GM19043 (cell line): ENCODE measurements around the gene NAV2.

Experiments used
- ATAC-seq: cut with Tn5 transposase; IDR thresholded peaks from one replicate; pipeline ENCODE4 v1.9.1; 2021; ENCODE audit warnings: low read depth; ENCODE audit not compliant: unreplicated experiment

The NAV2 gene

DNA sequence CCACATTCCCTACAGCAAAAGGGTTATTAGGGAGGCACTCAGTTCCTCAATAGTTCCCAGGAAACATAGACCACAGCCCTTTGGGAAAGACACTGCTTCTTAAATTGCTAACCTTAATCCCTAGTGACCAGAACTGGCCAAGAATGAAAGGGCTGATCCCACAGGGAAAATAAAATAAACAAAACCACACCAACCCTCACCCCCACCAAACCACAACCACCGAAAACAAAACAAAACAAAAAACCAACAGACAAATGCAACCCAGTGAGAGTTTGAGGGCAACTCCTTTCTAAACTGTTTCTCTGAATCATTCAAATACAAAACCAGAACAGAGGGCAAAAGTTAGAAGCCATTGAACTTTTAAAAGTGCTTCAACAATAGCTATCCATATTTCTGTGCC is 57.2 kb downstream of the NAV2 start:
- ATAC-seq, result no peak

DNA sequence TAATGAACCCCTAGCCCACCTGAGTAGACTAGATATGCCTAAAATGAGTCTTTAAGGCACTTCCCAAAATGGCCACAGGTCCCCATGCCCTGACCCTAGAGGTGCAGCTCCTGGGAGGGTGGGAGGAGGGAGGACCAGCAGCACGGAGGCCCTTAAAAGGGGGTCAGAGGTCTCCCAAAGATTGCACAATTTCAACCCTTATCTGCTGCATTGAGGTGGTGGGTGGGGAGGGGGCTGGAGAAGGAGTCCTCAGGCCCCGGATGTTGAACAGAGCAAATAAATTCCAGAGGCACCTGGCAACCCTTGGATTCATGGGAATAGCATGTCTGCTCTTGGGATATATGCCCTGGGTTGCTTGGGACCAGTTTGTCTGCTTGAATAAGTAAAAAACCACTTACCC is 57.6 kb downstream of the NAV2 start:
- no peak for ATAC-seq

DNA sequence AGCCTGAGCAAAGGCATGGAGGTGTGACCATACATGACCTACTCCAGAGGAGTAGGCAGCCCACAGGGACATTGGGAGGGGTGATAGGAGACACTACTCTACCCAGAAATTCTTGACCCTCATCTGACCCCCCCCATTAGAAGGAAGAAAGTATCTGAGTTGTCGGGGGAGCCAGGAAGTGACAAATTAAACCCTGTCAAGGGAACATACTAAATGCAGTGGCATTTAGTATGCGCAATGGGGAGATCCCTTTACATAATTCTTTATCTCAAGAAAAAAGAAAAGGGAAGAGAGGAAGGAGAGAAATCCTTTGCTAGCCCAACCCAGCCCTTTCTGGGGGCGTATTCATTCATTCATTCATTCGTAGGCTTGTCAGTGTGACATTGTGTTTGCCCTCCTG is 58.8 kb downstream of the NAV2 start:
- ATAC-seq, result no peak

DNA sequence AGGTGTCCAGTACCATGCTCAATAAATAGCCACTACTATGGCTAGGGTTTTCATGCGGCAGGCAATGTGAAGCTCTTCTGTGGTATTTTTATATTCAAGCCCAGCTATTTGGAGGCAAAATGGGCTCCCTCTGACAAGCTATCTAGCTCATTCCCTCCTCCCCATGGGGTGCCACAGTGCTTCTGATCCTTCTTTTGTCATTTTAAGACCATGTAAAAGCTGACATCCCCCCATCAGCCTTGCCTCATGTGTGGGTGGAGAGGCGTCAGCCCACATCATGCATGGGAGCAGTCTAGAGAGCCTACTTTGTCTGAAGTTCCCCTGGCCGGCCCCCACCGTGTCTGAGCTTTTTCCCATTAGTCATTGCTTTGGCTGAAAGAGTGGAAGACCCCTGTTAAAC is 59.8 kb downstream of the NAV2 start:
- ATAC-seq, result no peak

DNA sequence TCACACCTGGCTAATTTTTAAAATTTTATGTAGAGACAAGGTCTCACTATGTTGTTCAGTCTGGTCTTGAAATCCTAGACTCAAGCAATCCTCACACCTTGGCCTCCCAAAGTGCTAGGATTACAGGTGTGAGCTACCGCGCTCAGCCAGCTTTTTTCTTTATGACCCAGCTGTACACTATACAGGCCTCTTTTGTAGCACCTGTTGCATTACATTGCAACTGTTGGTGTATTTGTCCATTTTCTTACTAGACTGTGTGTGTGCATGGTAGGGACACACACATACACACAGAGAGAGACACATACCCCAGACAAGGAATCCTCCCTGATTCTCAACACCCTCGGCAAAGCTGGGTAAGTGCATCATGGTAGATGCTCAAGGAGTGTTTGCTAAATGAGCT is 61.7 kb downstream of the NAV2 start:
- ATAC-seq, result no peak

DNA sequence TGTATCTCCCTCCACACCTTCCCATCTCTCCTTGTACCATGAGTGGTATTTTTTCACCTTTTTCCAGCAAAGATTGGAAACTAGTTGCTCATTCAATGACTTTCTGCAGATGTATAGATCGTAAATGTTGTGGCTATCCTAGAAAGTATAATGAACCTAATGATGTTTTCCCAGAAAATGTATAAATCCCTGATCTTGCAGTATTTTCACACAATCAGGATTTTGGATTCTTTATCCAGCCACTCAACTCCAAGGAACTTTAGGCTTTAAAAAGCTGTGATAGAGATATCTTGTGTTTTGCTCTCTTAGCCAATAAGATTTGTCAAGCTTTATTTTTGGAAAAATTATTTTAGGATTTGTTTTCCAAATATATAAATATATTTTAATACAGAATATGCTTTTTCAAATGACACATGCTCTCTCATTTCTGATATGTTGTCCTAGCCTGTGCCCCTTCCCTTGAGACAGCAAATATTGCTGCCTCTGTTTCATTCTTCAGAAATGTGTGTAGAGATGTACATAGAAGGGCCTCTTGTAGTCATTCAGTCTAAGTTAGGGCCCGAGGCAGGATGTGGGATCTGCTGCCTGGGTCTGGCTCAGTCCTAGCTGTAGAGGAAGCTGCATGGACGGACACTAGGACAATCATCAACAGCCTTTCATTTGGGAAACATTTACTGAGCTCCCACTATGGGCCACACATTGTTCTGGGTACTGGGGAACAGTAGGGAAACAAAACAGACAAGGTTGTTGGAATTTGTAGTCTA is 62.4 kb downstream of the NAV2 start:
- ATAC-seq, result no peak

DNA sequence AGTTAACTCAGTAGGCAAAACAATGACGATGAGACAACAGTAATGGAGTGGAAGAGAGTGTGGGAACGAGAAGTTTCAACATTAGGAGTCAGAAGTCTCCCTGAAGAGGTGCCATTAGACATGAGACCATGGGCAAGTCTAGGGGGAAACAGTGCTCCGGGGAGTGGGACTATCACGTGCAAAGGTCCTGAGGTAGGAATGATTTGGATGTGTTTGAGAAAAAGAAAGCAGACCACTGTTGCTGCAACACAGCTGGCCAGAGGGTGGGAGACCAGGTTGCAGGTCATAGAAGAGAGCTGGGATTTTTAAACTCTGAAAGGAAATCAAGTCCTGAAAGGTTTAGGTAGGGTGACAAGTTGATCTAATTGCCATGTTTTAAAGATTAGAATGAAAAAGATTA is 63.0 kb downstream of the NAV2 start:
- no peak for ATAC-seq

DNA sequence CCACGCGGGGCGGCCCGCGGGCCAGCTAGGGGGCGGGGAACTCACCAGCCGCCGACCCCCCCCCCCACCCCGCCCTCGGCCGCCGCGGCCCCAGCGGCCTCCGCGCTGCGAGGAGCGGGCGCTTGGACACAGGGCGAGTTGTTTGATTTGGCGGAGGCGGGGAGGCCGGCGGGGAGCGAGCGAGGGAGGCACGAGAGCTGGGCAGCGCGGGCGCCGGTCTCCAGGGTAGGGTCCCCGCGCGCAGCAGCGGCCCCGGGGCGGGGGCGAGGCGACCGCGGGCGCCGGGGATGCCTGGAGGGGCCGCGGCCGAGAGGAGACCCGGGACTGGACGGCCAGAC is 64.4 kb downstream of the NAV2 start:
- ATAC-seq, result peak; percentile 27

DNA sequence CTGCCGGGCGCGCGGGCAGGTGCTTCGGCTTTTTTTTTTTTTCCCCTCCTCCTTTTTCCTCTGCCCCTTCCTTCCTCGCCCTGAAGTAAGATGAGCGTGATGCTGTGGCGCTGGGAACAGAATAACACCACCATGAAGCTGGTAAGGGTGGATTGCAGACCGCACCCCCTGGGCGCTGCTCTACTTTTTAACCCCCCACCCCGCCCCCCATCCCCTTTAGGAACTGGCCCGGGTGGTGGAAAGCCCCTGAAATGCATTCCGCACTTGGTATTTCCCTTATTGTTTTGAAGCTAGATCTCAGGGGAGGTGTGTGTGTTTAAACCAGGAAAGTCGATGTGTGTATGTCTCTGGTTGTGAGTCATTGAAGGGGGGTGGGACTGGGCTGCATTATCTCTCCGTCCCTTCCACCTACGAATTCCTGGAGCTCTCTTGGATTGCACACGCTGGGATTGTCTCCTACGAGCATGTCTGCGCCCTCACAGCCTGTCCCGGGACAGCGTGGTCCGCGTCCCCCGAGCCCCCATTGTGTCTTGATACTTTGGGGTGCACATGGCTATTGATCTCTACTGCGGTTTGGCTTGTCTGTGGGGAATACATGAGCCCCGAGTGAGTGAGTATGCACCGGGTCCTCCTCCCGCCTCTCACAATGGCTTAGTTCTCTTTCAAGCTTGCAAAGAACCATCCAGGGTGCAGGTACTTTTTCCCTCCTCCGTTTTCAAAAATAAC is 64.9 kb downstream of the NAV2 start:
- ATAC-seq, result peak; percentile 54

DNA sequence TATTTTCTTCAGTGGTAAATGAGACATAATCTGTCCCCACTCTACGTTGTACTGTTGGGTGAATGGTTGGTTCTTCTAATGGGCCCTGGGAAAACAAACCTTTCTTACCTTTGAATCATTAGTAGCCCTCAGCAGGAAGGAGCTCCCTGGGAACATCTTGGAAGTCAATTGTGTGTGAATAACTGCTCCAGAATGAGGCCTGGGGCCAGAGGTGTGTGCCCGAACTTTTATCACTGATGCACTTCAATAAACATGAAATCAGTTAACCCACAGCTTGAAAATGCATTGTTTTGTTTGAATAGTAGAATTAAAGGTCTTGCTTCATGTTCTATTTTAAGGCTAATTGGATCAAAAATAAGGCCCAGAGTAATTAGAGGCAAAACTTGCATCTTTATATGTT is 67.1 kb downstream of the NAV2 start:
- no peak for ATAC-seq

DNA sequence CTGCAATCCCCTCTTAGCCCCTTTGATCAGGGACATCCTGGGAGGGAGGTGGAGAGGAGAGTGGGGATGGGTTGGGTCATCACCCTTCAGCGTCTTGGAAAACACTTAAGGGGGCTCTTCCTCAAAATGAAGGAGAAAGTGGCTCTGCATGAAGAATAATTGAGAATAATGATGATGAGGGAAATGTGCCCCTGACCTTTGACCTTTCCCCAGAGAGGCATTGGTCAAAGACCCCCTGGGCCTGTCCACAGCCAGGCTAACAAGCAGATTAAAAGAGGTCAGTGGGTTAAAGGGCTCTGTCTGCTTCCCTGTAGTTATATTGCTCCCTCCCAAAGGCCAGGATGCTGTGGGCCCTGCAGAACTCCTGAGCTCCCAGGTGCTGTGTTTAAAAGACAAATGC is 68.7 kb downstream of the NAV2 start:
- no peak for ATAC-seq

DNA sequence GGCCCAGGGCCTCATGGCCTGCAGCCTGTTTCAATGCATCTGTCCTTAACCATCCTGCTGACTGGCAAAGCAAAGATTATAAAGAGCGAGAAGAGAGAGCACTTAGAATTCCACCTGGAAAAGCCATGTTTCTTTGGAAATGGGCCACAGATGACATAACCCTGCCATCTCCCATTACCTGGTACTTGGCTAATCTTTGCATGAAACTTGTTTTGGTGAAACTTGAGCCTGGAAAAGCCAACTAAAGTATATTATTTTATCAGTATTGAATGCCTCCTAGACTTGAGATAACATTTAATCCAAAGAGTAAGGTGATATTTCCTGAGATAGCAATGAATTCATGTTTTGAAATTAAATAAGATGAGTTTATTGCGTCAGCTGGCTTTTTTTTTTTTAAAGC is 72.6 kb downstream of the NAV2 start:
- ATAC-seq, result no peak

DNA sequence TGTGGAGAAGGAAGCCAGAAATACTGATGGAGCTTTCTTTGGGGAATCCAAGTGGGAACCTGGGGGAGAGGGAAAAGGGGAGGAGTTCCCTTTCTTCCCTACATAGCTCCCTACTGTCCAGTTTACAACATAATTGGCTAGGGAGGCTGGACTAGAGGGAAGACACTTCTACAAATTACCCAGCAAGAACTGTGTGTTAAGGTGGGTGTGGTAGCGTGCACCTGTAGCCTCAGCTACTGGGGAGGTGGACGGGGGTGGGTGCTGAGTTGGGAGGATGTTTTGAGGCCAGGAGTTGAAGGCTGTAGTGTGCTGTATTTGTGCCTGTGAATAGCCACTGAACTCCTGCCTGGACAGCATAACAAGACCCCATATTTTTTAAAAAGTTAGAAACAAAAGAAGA is 74.0 kb downstream of the NAV2 start:
- ATAC-seq, result no peak

DNA sequence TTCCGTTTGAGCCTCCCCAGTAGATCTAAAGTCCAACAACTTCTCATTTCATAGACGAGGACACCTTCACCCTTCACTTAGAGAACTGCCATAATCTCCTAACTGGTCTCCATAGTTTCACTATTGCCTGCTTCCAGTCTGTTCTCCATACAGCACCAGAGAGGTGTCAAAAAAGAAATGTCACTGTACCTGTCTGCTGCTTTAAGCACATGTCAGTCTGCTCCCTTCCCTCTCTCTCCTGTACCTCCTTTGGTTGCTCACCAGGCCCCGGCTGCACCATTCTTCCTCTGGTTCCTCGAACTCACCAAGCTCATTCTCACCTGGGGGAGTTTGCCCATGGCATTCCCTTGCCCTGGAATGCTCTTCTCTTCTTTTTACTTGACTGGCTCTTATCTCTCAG is 75.8 kb downstream of the NAV2 start:
- ATAC-seq, result no peak

DNA sequence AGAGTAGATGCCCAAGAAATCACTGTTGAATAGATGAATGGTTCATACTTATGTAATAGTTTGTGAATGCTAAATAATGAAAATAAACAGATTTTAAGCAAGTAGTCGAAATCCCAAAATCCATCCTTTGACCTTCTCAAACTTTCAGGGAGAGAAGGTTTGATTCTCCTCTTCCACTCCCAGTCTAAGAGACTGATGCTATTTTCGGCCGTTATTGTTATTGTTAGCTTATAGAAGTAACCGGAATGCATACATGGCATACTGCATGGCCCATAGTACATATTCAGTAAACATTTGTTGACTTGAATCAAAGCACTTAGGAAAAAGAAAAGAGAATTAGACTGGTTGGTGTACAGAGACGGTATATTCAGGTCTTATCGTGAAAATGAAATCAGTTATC is 76.6 kb downstream of the NAV2 start:
- ATAC-seq, result no peak

DNA sequence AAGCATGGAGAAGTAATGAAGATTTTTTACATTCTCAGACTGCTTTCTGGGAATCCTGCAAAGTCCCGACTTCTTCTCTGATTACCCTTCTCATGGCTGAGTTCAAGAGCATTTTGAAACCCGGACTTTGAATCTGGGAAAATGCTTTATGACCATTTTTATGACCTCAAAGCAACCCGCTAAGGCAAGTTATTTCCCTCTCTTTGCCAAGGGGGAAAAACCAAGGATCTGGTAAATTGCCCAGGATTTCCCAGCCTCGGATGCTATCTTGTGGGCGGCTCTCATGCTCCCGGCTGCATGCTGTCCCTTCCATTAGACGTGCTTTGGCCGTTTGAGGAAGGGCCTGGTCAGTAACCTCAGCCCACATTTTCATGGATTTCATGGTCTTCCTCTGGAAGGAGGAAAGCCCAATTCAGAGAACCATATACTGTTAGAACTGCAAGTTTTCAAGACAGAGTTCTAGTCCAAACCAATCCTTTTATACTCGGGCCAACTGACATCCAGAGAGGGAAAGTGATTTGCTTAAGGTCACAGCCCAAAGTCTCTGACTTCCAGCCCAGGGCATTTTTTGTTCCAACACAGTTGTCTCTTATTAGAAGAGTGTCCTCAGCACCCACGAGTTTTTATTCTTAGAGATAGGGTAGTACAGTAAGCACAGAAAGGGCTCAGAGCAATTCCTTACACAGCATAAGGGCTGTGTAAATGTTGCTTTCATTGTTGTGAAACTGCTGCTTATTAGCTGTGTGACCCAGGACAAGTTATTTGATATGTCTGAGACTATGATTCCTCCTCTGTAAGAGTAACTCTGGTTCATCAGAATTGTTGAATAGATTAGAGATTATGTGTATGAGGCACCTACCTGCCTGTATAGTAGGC is 77.4 kb downstream of the NAV2 start:
- no peak for ATAC-seq

DNA sequence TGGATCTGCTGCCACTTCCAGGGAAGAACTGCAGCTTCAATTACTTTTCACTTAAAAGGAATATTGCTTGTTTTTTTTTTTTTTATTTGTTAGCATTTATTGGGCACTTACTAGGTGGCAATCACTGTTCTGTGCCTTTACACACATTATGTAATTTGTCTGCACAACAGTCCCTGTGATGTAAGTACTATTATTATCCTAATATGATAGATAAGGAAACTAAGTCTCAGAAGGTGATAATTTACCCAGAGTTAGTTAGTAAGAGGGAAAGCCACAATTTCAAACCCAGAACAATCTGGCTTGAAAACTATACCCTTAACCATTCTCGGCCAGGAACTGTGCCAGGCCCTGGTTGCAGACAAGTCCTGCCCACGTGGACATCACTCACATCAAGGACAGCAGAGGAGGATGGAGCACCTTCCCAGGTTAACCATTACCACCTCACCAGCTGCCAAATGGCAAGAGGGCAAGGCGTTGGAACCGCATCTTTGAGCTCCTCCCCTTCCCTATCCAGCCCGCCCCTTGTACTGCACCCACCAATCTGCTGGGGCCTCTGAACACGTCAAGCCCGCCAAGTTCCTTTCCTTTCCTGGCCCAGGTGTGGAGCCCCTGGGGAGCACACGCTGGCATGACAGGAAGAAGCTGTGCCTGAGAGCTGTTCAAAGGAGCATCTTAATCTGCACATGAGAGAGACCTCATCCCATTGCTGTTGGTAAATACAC is 78.4 kb downstream of the NAV2 start:
- ATAC-seq, result no peak

DNA sequence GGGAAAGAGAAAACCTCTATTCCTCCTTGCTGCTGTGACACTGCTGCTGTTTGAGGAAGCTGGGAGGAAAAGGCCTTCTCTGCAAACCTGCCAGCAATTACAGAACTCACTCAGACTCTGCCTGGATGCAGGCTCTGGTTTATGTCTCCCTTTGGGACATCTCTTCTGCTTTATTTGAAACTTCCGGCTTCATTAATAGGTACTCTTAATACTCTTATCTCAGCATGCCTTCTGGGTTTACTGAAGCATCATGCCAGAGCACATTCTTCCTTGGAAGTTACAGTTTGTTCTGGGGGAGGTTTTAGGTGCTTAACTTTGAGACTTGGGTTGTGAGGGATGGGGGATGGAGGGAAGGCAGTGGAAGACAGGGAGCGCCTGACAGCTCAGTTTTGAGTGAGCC is 79.9 kb downstream of the NAV2 start:
- ATAC-seq, result no peak

DNA sequence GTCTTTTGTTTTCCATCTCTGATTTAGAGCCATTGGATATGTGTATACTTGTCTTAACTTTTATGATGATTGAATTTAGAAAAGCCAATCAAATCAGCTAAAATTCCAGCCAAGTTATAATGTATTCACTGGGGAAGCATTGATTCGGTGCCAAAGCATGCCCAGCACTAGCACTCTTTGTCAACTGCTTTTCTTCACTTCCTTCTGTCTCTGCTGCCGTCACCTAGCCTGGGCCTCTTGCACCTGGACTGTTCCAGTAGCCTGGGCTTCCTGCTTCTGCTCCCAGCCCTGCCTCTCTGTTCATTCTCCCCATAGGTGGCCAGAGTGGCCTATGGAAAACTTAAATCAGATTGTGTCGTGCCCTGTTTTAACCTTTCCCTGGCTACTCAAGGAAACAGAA is 80.7 kb downstream of the NAV2 start:
- no peak for ATAC-seq

DNA sequence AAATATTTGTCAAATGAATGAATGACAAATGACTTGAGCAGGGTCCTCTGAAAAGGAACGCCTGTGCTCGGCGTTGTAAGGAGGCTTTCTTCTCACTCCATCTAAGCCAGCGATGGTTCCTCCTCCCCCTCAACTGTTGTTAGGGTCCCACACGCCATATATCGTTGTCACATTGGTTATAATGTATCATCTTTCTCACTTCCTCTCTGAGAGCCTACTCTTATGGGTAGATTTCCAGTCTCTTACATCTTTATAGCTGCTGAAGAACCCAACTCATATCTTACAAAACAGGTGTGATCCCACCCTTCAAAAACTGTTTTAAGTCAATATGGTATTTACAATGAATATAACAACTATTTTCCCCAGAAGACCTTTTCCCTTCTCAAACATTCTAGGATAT is 81.5 kb downstream of the NAV2 start:
- ATAC-seq, result no peak

DNA sequence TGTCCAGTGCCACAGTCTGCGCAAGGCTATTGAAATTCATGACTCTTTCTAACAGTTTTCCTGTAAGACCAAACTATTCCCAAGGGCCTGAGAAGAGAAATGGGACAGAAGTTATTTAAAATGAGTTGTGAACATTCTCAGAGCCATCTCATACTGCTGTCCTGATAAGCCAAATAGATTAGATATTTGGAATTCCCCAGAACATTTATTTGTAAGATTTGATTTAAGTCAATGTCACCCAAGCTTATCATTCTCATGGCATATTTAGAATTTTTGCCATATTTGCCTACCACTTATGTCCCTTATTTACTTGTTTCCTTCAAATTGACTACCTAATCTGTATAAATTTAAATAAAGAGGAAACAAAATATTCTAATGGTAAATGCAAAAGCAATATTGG is 82.4 kb downstream of the NAV2 start:
- ATAC-seq, result no peak
